ENCODE data around the gene KRT36.

DNA sequence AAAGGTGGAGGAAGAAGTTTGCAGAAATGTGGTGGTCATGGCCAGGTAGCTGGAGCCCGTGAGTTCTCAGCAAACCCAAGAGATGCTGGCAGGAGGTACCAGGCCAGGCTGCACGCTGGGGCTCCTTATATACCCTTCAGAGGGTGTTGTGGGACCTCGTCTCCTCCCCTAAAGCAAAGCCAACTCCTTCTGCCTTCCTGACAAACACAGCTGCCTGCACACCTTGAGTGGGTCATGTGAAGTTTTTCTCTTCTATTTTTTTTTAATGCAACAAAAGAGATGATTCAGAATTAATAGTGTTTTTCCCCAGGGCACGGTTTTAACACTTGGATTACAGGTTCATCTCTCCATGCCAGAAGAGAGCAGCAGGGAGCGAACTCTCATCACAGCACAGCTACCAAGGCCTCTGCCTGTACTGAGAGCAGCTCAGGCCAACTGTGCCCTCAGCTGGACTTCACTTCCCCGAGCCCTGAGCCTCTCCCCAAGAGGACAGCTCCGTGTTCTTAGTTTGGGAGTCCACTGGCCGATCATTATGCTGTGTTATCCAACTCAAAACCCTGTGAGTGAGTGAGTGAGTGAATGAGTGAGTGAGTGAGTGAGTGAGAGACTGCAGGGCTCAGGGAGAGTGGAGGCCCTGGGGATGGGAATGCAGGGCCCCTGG, 29.2 kb upstream of the KRT36 start, which contains the start of gene KRT15:
- TF ChIP-seq CTCF (conservative IDR thresholded peaks at IDR 0.05; ENCODE audit: low read length) = no peak
- no peak for TF ChIP-seq EZH2phosphoT487 (IDR thresholded peaks at IDR 0.05; ENCODE audit: borderline replicate concordance)

All from Loucy (cell line).